BJ (cell line): ENCODE measurements around the gene RECQL5. TPM values are rescaled to one million over a fixed set of nuclear protein-coding genes. Genes with fewer than 3 reads are reported as not detected.
A peak's percentile ranks its signal among the peaks of the same experiment; 100 is the strongest.

ENCODE experiments used
- CTCF ChIA-PET: fragments of 350-600 bp; formaldehyde crosslinking; extraction: SDS; loops from one replicate; lab custom pipeline; 2021; ENCODE audit warnings: antibody characterized with exemption, inconsistent platforms; lab: Yijun Ruan, JAX
- POLR2A ChIA-PET: fragments of 300-600 bp; sonication (Branson Sonifier 250); formaldehyde crosslinking; extraction: SDS; loops from one replicate; lab custom pipeline; 2021; ENCODE audit warnings: antibody characterized with exemption; lab: Charles Lee
- DNase-seq: peaks from one replicate; pipeline ENCODE4 v3.0.0-alpha.2; 2011; ENCODE audit warnings: low read depth
- H3K27me3 ChIP-seq: 2 replicates; pipeline ENCODE4 v1.6.0; 2011; ENCODE audit warnings: low read length; ENCODE audit not compliant: control insufficient read depth, insufficient read depth
- H3K36me3 ChIP-seq: 2 replicates; pipeline ENCODE4 v1.5.1; 2011; ENCODE audit warnings: low read length; ENCODE audit not compliant: control insufficient read depth, insufficient read depth
- H3K4me3 ChIP-seq: 2 replicates; pipeline ENCODE4 v1.5.1; 2011; ENCODE audit warnings: low read depth, mild to moderate bottlenecking, control low read depth, low read length
- CTCF ChIP-seq: IDR thresholded peaks from 2 replicates; pipeline ENCODE4 v1.5.1; 2011; ENCODE audit warnings: low read depth, mild to moderate bottlenecking, control low read depth, inconsistent platforms, low read length, moderate library complexity; ENCODE audit not compliant: insufficient read depth
- polyA minus RNA-seq: library from RNA; depleted of rRNA, polyadenylated mRNA; stranded (reverse); fragments of >200 nt; gene quantifications from 2 replicates; pipeline ENCODE4 v1.2.3, GENCODE V29; 2011; rRNA and poly(A)+ RNA removed
- polyA plus RNA-seq: library from polyadenylated mRNA; depleted of rRNA; stranded (reverse); fragments of >200 nt; gene quantifications from 2 replicates; pipeline ENCODE4 v1.2.3, GENCODE V29; 2011; rRNA removed

RECQL5 gene
- polyA plus RNA-seq = 8.2 and 14.2 TPM in 2 replicates
- 18.0 and 20.9 TPM in 2 replicates for polyA minus RNA-seq

- TF ChIP-seq CTCF = no peak
- ChIA-PET CTCF (interaction anchor here (1.1 to 4.3 kb wide), 8 partner anchors 11 to 87 kb away, joined by 3 to 31 read pairs (median 8); partner anchors contain the start of gene SMIM5), POLR2A (no interaction called here)
- DNase-seq = peak; percentile 88
- Histone ChIP-seq H3K27me3 (no peaks in the 10 kb centered on the region), H3K4me3 (peak within 1 kb of the TSS; percentile 73), H3K36me3 (peaks cover 13% of the 10 kb centered on the region)
Measured at GRCh38 chr17:75666959-75667790, at the start of gene RECQL5, which contains the start of gene SAP30BP. TSS of gene RECQL5 (minus strand) at chr17:75667154. CDS start at chr17:75666557, 597 bp downstream. TSS of gene SAP30BP (plus strand) at chr17:75667338. CDS start at chr17:75667373, 35 bp downstream.

DNA sequence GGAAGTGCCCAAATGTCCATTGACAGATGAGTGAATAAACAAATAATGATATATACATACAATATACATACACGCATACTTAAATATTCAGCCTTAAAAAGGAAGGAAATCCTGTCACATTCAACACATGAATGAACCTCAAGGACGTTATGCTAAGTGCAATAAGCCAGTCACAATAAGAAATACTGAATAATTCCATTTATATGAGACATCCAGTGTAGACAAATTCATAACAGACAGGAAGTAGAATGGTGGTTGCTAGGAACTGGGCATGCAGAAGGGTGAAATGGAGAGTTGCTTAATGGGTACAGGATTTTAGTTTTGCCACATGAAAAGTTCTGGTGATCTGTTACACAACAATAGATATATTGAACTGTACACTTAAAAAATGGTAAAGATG, 45.5 kb upstream of the RECQL5 start:
- no peak for TF ChIP-seq CTCF
- ChIA-PET POLR2A (no interaction called here), CTCF (interaction anchor here (1.0 kb wide), 1 partner anchor 51 kb away, joined by 3 read pairs; no protein-coding TSS in a partner anchor)
- Histone ChIP-seq H3K4me3 (no peak overlapping the region), H3K27me3 (no peaks in the 10 kb centered on the region), H3K36me3 (peaks cover 1% of the 10 kb centered on the region; the same call in 1 of the 2 replicates)
- no peak for DNase-seq

- no peak for DNase-seq
- H3K36me3 ChIP-seq = peaks cover 34% of the 10 kb centered on the region
- H3K4me3 ChIP-seq = no peak overlapping the region
- ChIA-PET CTCF (interaction anchor here (1.2 to 1.4 kb wide), 2 partner anchors 12 to 41 kb away, joined by 3 to 4 read pairs; no protein-coding TSS in a partner anchor), POLR2A (no interaction called here)
- no peak for TF ChIP-seq CTCF
- no peaks in the 10 kb centered on the region for H3K27me3 ChIP-seq
Measured at GRCh38 chr17:75707079-75707571, 40.2 kb upstream of the RECQL5 start.

DNA sequence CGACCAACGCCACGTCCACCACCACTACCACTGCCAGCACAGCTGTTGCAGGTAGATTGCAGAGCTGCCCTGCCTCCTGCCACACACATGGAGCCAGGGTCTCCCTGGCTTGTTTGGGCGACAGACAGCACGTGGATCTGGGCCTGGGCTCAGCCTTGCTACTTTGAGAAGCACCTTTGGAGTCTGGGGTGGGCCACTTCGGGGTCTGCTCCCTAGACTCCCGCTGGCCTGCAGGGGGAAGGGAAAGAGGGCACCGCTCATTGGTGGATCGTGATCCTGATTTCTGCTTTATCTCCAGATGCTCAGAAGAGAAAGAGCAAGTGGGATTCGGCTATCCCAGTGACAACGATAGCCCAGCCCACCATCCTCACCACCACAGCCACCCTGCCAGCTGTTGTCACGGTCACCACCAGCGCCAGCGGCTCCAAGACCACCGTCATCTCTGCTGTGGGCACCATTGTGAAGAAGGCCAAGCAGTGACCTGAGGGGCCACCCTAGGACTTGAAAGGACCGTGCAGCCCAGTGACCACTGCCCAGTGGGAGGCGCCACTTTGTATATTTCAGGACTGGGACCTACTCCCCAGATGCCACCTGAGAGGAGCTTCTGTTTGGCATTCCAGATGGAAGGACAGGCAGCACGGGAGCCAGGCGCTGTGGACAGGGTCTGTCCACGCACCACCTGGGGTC, 39.2 kb upstream of the RECQL5 start:
- CTCF ChIA-PET = interaction anchor here (0.9 to 1.4 kb wide), 4 partner anchors 11 to 42 kb away, joined by 3 to 4 read pairs (median 3); no protein-coding TSS in a partner anchor
- POLR2A ChIA-PET = no interaction called here
- peaks cover 36% of the 10 kb centered on the region for H3K36me3 ChIP-seq

More for the DNA sequence above, 39.2 kb upstream of the RECQL5 start:
- no peaks in the 10 kb centered on the region for H3K27me3 ChIP-seq
- H3K4me3 ChIP-seq = no peak overlapping the region
- no peak for TF ChIP-seq CTCF
- DNase-seq = no peak
